ENCODE measurements around the gene WWOX.
A peak's percentile ranks its signal among the peaks of the same experiment; 100 is the strongest.

Gene WWOX

GRCh38 chr16:79139799-79140198 lies 1040.3 kb downstream of the WWOX start:
- no peak for DNase-seq (ENCODE audit: low read depth in 3 of 3)

- no peak for DNase-seq (ENCODE audit: low read depth in 3 of 3)
Measured at GRCh38 chr16:79143026-79143425, 1043.6 kb downstream of the WWOX start.

GRCh38 chr16:79150151-79150550 lies 1050.7 kb downstream of the WWOX start:
- DNase-seq (ENCODE audit: low read depth in 3 of 3), result no peak

DNA sequence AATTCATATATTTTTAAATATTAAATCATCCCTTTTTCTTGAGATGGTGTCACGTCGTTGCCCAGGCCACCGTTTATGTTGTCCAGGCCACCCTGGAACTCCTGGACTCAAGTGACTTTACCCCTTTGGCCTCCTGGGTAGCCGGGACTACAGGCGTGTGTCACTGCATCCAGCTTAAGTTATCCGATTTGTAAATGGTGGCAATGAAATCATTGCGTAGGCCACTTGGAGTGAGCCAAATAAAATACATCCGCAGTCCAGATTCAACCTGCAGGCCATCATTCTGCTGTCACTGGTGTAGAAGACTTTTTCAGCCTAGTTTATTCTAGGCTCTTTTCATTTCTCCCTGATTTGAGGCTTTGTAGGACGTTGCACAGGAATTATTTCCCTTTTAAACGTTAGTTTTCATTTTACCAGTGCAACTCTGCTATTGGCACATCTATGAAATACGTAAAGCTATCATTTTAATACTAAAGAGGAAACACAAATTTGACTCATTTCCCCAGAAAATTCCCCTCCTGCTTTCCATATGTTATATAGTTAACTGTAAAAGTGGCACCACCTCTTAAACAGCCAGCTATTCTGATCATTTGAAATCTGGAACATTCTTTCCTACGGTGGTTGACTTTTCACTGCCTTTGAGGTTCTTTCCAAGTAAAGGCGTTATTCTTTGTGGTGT lies 1051.3 kb downstream of the WWOX start:
- DNase-seq (ENCODE audit: low read depth in 3 of 3), result no peak

DNA sequence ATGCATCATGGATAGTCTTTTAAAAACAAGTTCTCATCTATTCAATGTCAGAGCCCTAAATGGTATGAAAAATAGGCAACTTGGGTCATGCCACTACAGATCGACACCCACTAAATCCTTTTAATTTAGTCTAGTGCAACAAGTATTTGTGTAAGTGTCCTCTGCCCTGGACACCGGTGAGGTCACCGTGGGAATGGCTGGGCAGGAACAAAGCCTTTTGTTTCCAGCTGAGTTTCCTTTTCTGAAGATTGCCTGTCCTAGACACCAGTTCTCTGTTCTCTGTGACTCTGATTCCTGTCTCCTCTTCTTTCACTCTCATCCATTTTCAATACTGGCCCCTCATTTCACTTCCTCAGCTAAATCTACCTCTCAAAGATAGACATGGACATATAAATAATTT lies 1054.6 kb downstream of the WWOX start:
- DNase-seq (ENCODE audit: low read depth in 3 of 3), result no peak

DNA sequence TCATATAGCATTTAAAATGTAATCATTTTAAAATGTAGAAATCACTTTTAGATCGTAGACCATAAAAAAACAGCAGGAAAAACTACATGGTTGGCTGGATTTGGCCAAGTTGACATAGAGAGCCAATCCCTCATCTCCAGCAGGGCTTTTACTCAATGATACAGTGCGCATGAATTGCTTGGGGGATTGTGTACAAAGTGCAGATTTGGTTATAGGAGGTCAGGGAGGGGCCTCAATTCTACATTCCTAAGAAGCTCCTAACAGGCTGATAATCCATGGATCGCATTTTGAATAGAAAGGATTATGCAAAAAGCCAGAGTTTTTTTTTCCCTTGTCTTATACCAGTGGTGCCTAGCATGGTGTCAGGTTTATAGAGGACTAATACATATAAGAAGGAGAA lies 1056.0 kb downstream of the WWOX start:
- no peak for DNase-seq (ENCODE audit: low read depth in 3 of 3)

DNA sequence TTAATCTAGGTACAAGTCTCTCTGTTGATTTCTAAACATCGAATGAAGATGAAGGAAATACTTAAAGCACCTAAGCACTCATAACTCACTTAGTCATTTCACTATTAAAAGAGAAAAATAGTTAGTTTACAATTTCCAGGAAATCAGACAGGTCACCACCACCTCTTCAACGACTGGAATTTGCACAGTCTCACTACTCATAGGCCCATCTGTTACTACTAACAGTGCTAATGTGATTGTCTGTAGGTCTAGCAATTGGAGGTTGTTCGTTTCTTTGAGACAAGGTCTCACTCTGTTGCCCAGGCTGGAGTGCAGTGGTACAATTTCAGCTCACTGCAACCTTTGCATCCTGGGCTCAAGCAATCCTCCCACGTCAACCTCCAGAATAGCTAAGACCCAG lies 1056.5 kb downstream of the WWOX start:
- no peak for DNase-seq (ENCODE audit: low read depth in 3 of 3)

- DNase-seq (ENCODE audit: low read depth in 3 of 3), result no peak
Measured at GRCh38 chr16:79156761-79157160, 1057.3 kb downstream of the WWOX start.

DNA sequence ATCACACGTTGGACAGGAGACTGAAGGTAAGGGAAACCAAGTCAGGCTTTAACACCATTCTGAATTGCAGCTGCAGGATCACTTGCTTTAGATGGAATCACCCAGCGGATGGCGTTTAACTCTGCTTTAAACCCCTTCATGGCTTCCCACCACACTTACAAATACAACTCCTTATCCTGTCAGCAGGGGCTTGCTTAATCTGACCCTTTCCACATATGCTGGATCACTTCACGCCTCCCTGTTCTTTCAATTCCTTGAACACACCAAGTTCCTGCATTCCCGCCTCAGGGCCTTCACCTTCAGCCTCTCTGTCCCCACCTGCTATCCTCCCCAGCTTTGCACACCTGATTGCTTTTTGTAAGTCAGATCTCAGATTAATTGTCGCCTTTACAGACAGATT lies 1058.9 kb downstream of the WWOX start:
- DNase-seq (ENCODE audit: low read depth in 3 of 3), result no peak

- DNase-seq (ENCODE audit: low read depth in 3 of 3), result no peak
Measured at GRCh38 chr16:79159261-79160049, 1060.0 kb downstream of the WWOX start.

DNA sequence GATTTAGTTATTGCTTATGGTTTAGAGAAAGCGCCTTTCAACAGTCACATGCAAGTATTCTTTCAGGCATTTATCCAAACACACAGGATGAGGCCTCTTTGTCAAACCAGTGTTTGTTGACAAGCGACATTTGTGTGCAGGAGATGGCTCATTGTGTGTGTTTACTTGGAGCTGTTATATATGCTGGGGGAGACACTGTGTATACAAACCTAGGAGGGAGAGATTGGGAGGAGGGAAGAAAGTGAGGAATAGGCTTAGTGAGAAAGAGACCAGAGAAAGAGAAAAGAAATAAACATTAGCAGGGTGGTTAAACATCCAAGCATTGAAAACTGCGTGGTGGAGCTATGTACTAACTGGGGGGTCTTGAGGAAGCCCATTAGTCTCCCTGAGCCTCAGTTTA lies 1063.5 kb downstream of the WWOX start:
- no peak for DNase-seq (ENCODE audit: low read depth in 3 of 3)

DNA sequence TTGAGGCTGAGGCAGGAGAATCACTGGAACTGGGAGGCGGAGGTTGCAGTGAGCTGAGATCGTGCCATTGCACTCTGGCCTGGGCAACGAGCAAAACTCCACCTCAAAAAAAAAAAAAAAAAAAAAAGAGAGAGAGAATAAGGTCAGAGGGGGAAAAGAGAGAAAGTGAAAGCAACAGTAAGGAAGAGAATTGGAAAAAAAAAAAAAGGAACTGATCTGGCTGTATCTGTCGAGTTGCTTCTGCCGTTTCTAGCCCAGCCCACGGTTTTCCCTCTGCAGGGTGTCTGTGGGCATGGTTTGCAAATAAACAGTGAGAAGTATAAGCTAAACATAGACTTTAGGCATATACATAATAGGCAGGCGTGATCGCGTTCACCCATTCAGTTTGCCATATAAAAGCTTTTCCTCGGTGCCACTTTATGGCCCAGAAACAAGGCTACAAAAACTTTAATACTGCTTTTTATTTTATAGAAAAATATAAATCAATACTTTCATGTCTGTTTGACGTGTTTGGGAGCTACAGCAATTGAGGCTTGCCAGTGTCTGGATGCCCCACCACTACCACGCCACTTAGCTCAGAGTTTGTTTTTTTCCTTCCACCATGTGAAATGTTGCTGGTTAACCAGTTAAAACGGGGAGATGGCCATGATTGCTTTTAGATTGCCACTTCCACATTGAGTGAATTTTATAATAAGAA lies 1064.4 kb downstream of the WWOX start:
- no peak for DNase-seq (ENCODE audit: low read depth in 3 of 3)

DNA sequence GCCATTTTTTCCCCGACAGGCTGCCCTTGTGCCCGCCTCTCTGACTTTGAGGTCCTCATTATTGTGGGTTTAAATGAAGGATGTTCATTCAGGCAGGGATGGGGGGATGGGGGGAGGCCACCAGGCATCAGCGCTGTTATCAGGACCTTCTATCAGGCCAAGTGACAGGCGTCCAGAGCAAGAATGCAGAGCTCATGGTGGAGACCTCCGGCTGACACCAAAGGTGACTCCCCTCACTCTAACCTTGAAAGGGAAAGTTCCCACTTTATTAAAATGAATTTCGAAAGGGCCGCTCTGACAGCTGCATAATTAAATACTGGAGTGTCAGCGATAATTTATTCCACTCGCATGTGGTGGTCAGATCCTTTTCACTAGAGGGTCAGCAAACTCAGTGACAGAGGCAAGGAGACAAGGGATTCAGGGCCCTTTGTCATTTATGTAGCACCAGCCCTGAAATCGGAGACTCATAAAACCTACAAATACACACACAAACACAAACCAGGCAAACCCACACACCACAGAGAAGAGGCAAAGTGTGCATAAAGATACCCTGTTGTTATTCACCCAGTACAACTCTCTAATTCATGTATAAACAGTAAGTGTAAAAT lies 1065.0 kb downstream of the WWOX start:
- DNase-seq (ENCODE audit: low read depth in 3 of 3), result no peak

- no peak for DNase-seq (ENCODE audit: low read depth in 3 of 3)
Measured at GRCh38 chr16:79165079-79165478, 1065.6 kb downstream of the WWOX start.

DNA sequence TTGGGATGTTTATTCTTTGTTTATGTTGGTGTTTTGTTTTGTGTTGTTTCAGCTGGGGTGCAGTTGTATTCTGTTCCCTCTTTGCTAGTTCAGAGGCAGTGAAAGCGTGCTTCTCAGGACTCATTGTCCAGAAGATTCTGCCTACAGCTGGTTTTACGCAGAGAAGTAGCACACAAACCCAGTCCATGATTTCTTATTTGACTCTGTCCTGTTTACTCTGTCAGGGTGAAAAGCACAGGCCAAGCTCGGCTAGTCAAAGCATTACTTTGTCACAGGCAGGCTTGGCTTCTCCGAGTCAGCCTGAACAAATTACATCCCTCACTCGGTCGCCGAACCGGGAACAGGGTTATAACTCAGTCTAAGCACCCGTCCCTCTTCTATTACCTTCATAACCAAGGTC lies 1066.1 kb downstream of the WWOX start:
- DNase-seq (ENCODE audit: low read depth in 3 of 3), result no peak

GRCh38 chr16:79167893-79168292 lies 1068.4 kb downstream of the WWOX start:
- no peak for DNase-seq (ENCODE audit: low read depth in 3 of 3)

- no peak for DNase-seq (ENCODE audit: low read depth in 3 of 3)
Measured at GRCh38 chr16:79168321-79168720, 1068.9 kb downstream of the WWOX start.

GRCh38 chr16:79169239-79169638 lies 1069.8 kb downstream of the WWOX start:
- DNase-seq (ENCODE audit: low read depth in 3 of 3), result peak in 1 of 3 donors; percentile 20

GRCh38 chr16:79170555-79171246 lies 1071.2 kb downstream of the WWOX start:
- no peak for DNase-seq (ENCODE audit: low read depth in 3 of 3)

- no peak for DNase-seq (ENCODE audit: low read depth in 3 of 3)
Measured at GRCh38 chr16:79171504-79171903, 1072.0 kb downstream of the WWOX start.

- DNase-seq (ENCODE audit: low read depth in 3 of 3), result no peak
Measured at GRCh38 chr16:79171931-79172705, 1072.7 kb downstream of the WWOX start.

Data from stimulated activated CD4-positive, alpha-beta T cell treated with anti-CD3 and anti-CD28 coated beads, TNF-alpha, amount 100 ng/mL, for 48 hours (primary cell).